Colon (tissue), 2 donors: Measurements from ENCODE around the gene BRD9.
"Not testable (repeated sequence)": the region's sequence is repeated elsewhere in the genome, so short reads cannot be mapped to it uniquely, and the experiment has no call there.

Source experiments
- FAIRE-seq: peaks from 2 replicates; lab custom pipeline; 2012; peaks lifted over from hg19 to GRCh38; lab: Jason Lieb, UNC
- donor health status: control.
- donor health status: control.

BRD9 gene

GRCh38 chr5:856531-857425, 35.8 kb downstream of the BRD9 start:
- no peak for FAIRE-seq

- FAIRE-seq = no peak
Measured at GRCh38 chr5:855771-856530, 36.6 kb downstream of the BRD9 start.

- no peak for FAIRE-seq
Measured at GRCh38 chr5:854966-855743, 37.4 kb downstream of the BRD9 start.

GRCh38 chr5:854217-854616, 38.4 kb downstream of the BRD9 start:
- FAIRE-seq = no peak

GRCh38 chr5:853416-854090, 39.0 kb downstream of the BRD9 start:
- not testable (repeated sequence) for FAIRE-seq

GRCh38 chr5:852431-853401, 39.9 kb downstream of the BRD9 start:
- FAIRE-seq = no peak

- FAIRE-seq = no peak
Measured at GRCh38 chr5:852018-852417, 40.6 kb downstream of the BRD9 start.

GRCh38 chr5:851553-851952, 41.0 kb downstream of the BRD9 start:
- FAIRE-seq = no peak

- no peak for FAIRE-seq
Measured at GRCh38 chr5:851076-851475, 41.5 kb downstream of the BRD9 start.

GRCh38 chr5:850511-851006, 42.0 kb downstream of the BRD9 start, which contains the start of gene ZDHHC11:
Gene ZDHHC11, minus strand, starts transcription at chr5:850986. Its CDS starts 384 bp downstream, at chr5:850602.
- no peak for FAIRE-seq

- no peak for FAIRE-seq
Measured at GRCh38 chr5:849651-850301, 42.8 kb downstream of the BRD9 start.

- FAIRE-seq = no peak
Measured at GRCh38 chr5:848671-849111, 43.9 kb downstream of the BRD9 start.

- not testable (repeated sequence) for FAIRE-seq
Measured at GRCh38 chr5:847736-848135, 44.9 kb downstream of the BRD9 start.

GRCh38 chr5:847212-847611, 45.4 kb downstream of the BRD9 start:
- not testable (repeated sequence) for FAIRE-seq

- not testable (repeated sequence) for FAIRE-seq
Measured at GRCh38 chr5:846602-847091, 46.0 kb downstream of the BRD9 start.

- not testable (repeated sequence) for FAIRE-seq
Measured at GRCh38 chr5:845676-846601, 46.7 kb downstream of the BRD9 start.

- not testable (repeated sequence) for FAIRE-seq
Measured at GRCh38 chr5:845031-845675, 47.4 kb downstream of the BRD9 start.

- FAIRE-seq = not testable (repeated sequence)
Measured at GRCh38 chr5:844426-844825, 48.2 kb downstream of the BRD9 start.
